HG02852 (cell line): ENCODE measurements around the gene XXYLT1.
"Not testable (repeated sequence)": the region's sequence is repeated elsewhere in the genome, so short reads cannot be mapped to it uniquely, and the experiment has no call there.

Experiments
- ATAC-seq: cut with Tn5 transposase; IDR thresholded peaks from one replicate; pipeline ENCODE4 v1.9.1; 2021; ENCODE audit warnings: mild to moderate bottlenecking, moderate library complexity; ENCODE audit not compliant: unreplicated experiment

The XXYLT1 gene

GRCh38 chr3:195270817-195271409, at the start of gene XXYLT1:
TSS of gene XXYLT1 (minus strand) at chr3:195271159. CDS start at chr3:195271058, 101 bp downstream.
- peak; percentile 85 for ATAC-seq

GRCh38 chr3:195319060-195319459, 48.1 kb upstream of the XXYLT1 start:
- no peak for ATAC-seq

GRCh38 chr3:195312714-195313113, 41.8 kb upstream of the XXYLT1 start:
- ATAC-seq, result no peak

DNA sequence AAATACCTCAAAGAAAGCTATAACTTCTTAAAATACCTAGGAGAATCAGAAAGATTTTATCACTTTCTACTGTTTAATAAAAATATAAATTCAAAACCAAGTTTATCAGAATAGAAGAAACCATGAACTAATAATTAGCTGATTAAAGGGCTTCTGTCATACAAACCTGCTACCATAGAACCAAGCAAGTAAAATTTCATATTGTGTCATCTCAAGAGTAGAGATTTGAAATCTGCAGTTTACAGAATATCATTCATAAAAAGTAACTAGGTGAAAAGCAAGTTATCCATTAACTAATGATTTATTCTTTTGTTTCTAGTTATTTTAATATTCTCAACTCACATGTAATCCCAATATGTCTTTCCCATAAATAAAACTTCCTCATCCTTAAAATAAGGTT, 36.8 kb upstream of the XXYLT1 start:
- no peak for ATAC-seq

- ATAC-seq, result no peak
These were observed 35.4 kb upstream of the XXYLT1 start for GRCh38 chr3:195306369-195306768.

DNA sequence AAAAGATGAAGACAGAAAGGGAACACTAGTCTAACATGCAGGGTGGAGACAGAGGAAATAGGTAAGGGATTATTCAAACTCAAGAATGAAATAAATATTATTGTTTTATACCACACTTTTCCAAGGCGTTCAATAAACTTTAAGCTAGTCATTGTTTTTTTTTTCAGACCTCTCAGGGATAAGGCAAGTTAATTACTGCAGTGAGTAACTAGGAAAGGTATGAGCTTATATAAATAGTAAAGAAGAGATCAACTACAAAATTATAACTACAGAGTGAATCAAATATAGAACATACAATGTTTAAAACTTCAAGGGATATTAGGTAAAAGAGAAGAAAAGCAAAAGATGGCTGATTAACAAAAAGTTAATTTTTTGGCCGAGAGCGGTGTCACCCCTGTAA, 31.5 kb upstream of the XXYLT1 start:
- no peak for ATAC-seq

- no peak for ATAC-seq
These were observed 26.5 kb upstream of the XXYLT1 start for GRCh38 chr3:195297446-195297845.

DNA sequence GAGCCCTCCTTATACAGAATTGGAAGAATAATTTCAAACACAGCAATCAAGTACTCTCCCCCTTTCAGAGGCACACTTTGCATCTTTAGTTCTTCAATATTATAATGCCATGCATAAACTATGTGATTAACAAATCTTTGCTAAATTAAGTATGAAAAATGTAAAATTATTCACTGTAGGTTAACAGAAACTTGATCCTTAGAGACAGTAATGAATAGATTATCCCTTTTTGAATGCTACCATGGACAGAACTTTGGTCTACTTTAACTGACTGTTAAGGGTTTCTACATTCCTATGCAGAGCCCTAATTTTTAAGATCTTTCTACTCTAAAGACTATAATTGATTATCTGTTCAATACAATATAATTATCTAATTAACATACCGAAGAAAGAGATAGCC, 25.7 kb upstream of the XXYLT1 start:
- no peak for ATAC-seq

GRCh38 chr3:195291121-195291520, 20.2 kb upstream of the XXYLT1 start:
- ATAC-seq, result no peak

- ATAC-seq, result not testable (repeated sequence)
These were observed 19.7 kb upstream of the XXYLT1 start for GRCh38 chr3:195290643-195291042.

GRCh38 chr3:195286115-195286872, 15.3 kb upstream of the XXYLT1 start:
- ATAC-seq, result no peak

DNA sequence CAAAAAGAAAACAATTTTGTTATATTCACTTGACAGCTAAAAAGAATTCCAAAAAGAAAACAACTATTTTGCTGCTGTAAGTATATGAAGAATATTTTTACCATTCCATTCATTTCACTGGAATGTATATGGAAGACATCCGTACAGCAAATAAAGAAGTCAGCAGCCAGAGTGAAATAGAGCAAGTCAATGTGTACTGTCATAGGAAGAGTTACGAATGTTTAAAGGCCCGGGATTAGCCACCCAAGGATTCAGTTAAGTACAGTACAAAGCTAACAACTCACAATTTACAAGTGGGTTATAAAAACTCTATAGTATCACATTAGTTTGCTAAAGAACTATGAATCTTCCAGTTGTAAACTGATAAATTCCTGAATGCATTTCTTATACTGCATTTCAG, 14.4 kb upstream of the XXYLT1 start:
- no peak for ATAC-seq

GRCh38 chr3:195284842-195285241, 13.9 kb upstream of the XXYLT1 start:
- ATAC-seq, result no peak

GRCh38 chr3:195282961-195283360, 12.0 kb upstream of the XXYLT1 start:
- ATAC-seq, result no peak

DNA sequence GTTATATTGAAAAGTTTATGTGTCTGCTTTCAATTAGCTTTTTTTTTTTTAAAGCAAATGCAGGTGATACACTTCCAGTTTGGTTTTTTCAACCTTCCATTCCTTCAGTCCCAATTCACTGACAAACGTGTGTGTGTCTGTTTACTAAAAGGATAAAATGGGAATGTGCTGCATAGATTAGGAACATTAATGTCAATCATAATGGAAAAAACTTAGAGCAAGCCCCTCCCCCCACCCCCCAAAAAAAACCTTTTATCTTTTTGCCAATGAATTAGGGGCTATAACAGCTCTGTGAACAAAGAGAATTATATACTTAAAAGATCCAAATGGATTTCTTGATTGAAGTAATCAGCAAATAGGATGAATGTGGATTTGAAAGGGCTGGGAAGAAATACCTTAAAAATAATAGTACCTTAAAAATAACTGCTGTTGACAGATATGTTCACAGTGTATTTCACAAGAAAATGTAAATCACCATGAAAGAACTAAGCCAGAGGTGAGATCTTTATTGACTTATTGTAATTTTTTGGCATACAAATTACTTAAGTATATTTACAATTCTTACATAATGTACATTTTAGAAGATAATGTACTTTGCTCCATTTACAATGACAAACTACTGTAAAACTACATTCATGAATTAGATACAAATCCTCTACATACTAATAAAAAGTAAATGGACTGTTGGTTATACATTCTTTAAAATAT, 3.5 kb upstream of the XXYLT1 start:
- no peak for ATAC-seq

DNA sequence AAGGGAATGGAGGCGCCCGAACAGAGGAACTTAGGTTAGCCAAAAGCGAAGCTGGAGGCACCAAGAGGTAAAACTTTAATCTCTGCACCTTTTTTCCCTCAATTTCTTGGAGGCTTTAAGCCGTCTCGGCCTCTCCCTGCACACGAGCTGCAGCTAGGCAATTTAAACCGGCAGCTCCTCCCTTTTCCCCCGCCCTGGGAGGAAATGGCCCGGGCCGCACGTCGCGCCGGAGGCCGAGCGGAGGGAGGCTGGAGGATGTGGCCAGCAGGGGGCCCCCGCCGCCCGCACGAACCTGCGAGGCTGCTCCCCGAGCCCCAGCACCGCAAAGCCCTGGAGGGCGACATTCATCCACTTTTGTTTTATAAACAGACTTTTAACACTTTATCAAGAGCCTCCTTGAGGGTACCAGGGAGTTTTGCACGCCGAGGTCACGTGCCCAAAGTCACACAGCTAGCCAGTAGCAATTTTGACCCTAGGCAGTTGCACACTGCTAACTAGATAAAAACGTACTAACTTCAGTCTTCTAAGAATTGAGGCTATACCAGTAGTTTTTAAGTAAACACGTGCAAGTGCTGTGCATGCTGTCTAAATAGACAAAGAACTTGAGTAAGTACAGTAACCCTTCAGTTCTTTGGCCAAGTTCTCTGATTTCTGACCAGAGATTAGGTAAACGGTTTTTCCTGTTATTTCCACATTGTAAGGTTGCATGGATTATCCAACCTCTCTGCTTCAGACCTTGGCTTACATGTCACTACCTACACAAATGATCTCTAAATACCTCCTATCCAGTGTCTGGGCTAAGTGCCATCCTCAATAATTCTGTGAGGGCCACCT, 668 bp upstream of the XXYLT1 start:
- ATAC-seq, result peak; percentile 69

- peak; percentile 14 for ATAC-seq
These were observed 711 bp downstream of the XXYLT1 start for GRCh38 chr3:195270079-195270816.

DNA sequence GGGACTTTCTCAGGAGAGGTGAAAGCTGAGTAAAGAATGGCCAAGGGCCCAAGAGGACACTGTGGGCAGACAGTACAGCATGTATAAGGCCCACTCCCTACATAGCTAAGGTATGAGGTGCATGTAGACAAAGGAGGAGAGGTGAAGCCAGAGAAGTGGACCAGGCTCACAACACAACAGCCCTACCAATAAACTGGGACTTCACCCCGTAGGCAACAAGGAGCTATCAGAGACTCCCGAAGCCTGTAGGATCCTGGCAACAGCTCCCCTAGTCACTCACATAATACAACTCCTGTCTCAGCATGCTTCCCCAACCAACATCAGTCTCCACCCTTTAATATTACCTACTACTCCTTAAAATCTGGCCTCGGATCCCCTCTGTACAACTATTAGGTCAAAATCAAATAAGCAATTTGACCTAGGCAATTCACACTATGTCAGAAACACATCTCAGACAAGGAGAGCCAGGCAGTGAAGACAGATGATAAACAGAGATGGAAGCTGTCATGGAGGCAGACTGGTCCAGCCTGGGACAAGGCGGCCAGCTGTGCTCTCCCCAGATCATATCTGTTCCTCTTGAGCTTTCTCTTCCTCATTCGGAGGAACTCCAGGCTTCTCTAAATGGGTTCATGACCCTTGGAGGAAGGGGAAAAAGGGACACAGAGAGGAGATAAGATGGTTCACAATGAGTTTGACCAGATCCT, 1.4 kb downstream of the XXYLT1 start:
- no peak for ATAC-seq

GRCh38 chr3:195268576-195269309, 2.2 kb downstream of the XXYLT1 start:
- ATAC-seq, result no peak
